HepG2 (cell line): ENCODE measurements around the gene EPHA5.

ENCODE experiments used
- BCL6 ChIP-seq: IDR thresholded peaks from 2 replicates; pipeline ENCODE4 v1.6.1; 2016; ENCODE audit warnings: missing genetic modification reagents, missing compliant biosample characterization
- CBX1 ChIP-seq: IDR thresholded peaks from one replicate; pipeline ENCODE4 v1.6.1; 2016; ENCODE audit warnings: antibody characterized with exemption, low read depth
- CTCF ChIP-seq: sonication (generic); formaldehyde crosslinking; IDR thresholded peaks from 2 replicates; pipeline ENCODE4 v1.5.0; 2020; ENCODE audit warnings: mild to moderate bottlenecking, missing genetic modification reagents, moderate library complexity
- KLF6 ChIP-seq: IDR thresholded peaks from 2 replicates; pipeline ENCODE4 v1.8.0; 2016; ENCODE audit warnings: missing biosample characterization, missing genetic modification reagents
- MYC ChIP-seq: sonication (generic); formaldehyde crosslinking; IDR thresholded peaks from 2 replicates; pipeline ENCODE4 v1.9.0; 2021; ENCODE audit warnings: missing genetic modification reagents, borderline replicate concordance
- NFE2L1 ChIP-seq: sonication (generic); formaldehyde crosslinking; IDR thresholded peaks from 2 replicates; pipeline ENCODE4 v1.4.0; 2020; ENCODE audit warnings: missing genetic modification reagents, mild to moderate bottlenecking, borderline replicate concordance
- POLR2AphosphoS5 ChIP-seq: IDR thresholded peaks from 2 replicates; pipeline ENCODE4 v1.6.1; 2012; ENCODE audit warnings: low read depth, low read length
- ZFP1 ChIP-seq: IDR thresholded peaks from 2 replicates; pipeline ENCODE4 v1.6.1; 2016
- ZNF891 ChIP-seq: sonication (generic); formaldehyde crosslinking; IDR thresholded peaks from 2 replicates; pipeline ENCODE4 v1.5.0; 2020; ENCODE audit warnings: mild to moderate bottlenecking, missing genetic modification reagents
- TF ChIP-seq, protein P1 (sequence below): sonication (generic); formaldehyde crosslinking; IDR thresholded peaks from 2 replicates; pipeline ENCODE4 v1.4.0; 2020; ENCODE audit warnings: missing genetic modification reagents

GRCh38 chr4:65453398-65453797, 216.9 kb downstream of the EPHA5 start:
- TF ChIP-seq, protein P1, sequence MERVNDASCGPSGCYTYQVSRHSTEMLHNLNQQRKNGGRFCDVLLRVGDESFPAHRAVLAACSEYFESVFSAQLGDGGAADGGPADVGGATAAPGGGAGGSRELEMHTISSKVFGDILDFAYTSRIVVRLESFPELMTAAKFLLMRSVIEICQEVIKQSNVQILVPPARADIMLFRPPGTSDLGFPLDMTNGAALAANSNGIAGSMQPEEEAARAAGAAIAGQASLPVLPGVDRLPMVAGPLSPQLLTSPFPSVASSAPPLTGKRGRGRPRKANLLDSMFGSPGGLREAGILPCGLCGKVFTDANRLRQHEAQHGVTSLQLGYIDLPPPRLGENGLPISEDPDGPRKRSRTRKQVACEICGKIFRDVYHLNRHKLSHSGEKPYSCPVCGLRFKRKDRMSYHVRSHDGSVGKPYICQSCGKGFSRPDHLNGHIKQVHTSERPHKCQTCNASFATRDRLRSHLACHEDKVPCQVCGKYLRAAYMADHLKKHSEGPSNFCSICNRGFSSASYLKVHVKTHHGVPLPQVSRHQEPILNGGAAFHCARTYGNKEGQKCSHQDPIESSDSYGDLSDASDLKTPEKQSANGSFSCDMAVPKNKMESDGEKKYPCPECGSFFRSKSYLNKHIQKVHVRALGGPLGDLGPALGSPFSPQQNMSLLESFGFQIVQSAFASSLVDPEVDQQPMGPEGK = no peak
- no peak for TF ChIP-seq MYC (CRISPR knock-in tag)
- no peak for TF ChIP-seq ZNF891 (CRISPR knock-in tag)
- TF ChIP-seq NFE2L1 (CRISPR knock-in tag) = no peak
- TF ChIP-seq CTCF (CRISPR knock-in tag) = no peak
- TF ChIP-seq ZFP1 = no peak
- no peak for TF ChIP-seq POLR2AphosphoS5
- no peak for TF ChIP-seq BCL6
- no peak for TF ChIP-seq KLF6 (CRISPR knock-in tag)
- no peak for TF ChIP-seq CBX1
